DOHH2 (cell line): Measurements from ENCODE around the gene WDFY2.

Experiments
- CTCF ChIP-seq: fragments of 200-600 bp; sonication (generic); IDR thresholded peaks from one replicate; pipeline ENCODE4 v1.5.1; 2014; ENCODE audit warnings: antibody characterized with exemption, mild to moderate bottlenecking, low read depth, low read length; ENCODE audit not compliant: poor library complexity, severe bottlenecking
- EZH2phosphoT487 ChIP-seq: fragments of 200-600 bp; sonication (generic); IDR thresholded peaks from 2 replicates; pipeline ENCODE4 v1.6.1; 2017; ENCODE audit warnings: borderline replicate concordance, mild to moderate bottlenecking, antibody characterized with exemption, low read length, moderate library complexity, mixed read lengths

GRCh38 chr13:51556740-51557139 is 27.5 kb upstream of the WDFY2 start:
- no peak for TF ChIP-seq CTCF
- no peak for TF ChIP-seq EZH2phosphoT487
